ENCODE results near the gene SFXN5.

SFXN5 gene

GRCh38 chr2:73112026-73112912 is 40.8 kb upstream of the SFXN5 start:
- peak; percentile 56 for DNase-seq (ENCODE audit: low spot score)
- no peak for TF ChIP-seq CTCF (IDR thresholded peaks at IDR 0.05; ENCODE audit: extremely low read depth, missing control alignments)

GRCh38 chr2:73111073-73112025 is 39.8 kb upstream of the SFXN5 start:
- DNase-seq (ENCODE audit: low spot score), result no peak
- no peak for TF ChIP-seq CTCF (IDR thresholded peaks at IDR 0.05; ENCODE audit: extremely low read depth, missing control alignments)

- no peak for DNase-seq (ENCODE audit: low spot score)
- TF ChIP-seq CTCF (IDR thresholded peaks at IDR 0.05; ENCODE audit: extremely low read depth, missing control alignments), result no peak
These were observed 38.9 kb upstream of the SFXN5 start for GRCh38 chr2:73110168-73111072.

- no peak for DNase-seq (ENCODE audit: low spot score)
- no peak for TF ChIP-seq CTCF (IDR thresholded peaks at IDR 0.05; ENCODE audit: extremely low read depth, missing control alignments)
These were observed 38.1 kb upstream of the SFXN5 start for GRCh38 chr2:73109431-73110167.

- DNase-seq (ENCODE audit: low spot score), result no peak
- no peak for TF ChIP-seq CTCF (IDR thresholded peaks at IDR 0.05; ENCODE audit: extremely low read depth, missing control alignments)
These were observed 35.9 kb upstream of the SFXN5 start for GRCh38 chr2:73107211-73107926.

GRCh38 chr2:73106791-73107190 is 35.3 kb upstream of the SFXN5 start:
- no peak for TF ChIP-seq CTCF (IDR thresholded peaks at IDR 0.05; ENCODE audit: extremely low read depth, missing control alignments)
- no peak for DNase-seq (ENCODE audit: low spot score)

All from GM20000 (cell line).